ENCODE measurements around the gene PRKN.

The PRKN gene

DNA sequence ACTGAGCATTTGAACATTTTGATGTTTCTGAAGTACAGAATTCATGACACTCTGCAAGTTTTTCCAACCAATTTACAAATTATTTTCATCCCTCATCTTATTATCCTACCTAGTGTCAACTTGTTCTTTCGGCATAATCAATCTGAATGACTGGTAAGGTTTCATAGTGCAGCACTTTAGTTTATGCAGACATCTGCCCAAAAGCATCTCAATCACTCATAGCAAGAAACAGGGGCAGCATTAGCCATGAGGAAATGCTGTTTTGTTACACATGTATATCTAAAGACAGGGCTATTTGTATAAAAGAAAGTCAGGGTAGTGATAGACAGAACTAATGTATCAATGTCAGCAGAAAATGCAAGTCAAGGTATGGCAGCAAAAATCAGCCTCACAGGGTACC is 1075.6 kb downstream of the PRKN start:
- DNase-seq (no peak), ATAC-seq (ENCODE audit: insufficient read depth, low read depth) (no peak)
- Histone ChIP-seq H2AFZ (ENCODE audit: low read depth, low read length) (no peak overlapping the region), H3K27ac (ENCODE audit: low read length) (no peak overlapping the region), H3K9ac (ENCODE audit: low read depth, low read length) (no peak overlapping the region), H3K79me2 (ENCODE audit: insufficient read depth, low read length) (no peaks in the 10 kb centered on the region), H3K27me3 (ENCODE audit: insufficient read depth, low read length, poor library complexity) (no peaks in the 10 kb centered on the region), H4K20me1 (ENCODE audit: insufficient read depth, low read length) (no peaks in the 10 kb centered on the region), H3K4me1 (ENCODE audit: insufficient read depth, low read length) (no peaks in the 10 kb centered on the region), H3K4me2 (ENCODE audit: insufficient read depth, low read length) (no peak overlapping the region), H3K36me3 (ENCODE audit: insufficient read depth, low read length) (no peaks in the 10 kb centered on the region), H3K4me3 (ENCODE audit: low read depth in 1 of 2, low read length in 2 of 2) (no peak overlapping the region), H3K9me3 (ENCODE audit: insufficient read depth, low read length, severe bottlenecking) (no peaks in the 10 kb centered on the region)
- TF ChIP-seq, protein P1, sequence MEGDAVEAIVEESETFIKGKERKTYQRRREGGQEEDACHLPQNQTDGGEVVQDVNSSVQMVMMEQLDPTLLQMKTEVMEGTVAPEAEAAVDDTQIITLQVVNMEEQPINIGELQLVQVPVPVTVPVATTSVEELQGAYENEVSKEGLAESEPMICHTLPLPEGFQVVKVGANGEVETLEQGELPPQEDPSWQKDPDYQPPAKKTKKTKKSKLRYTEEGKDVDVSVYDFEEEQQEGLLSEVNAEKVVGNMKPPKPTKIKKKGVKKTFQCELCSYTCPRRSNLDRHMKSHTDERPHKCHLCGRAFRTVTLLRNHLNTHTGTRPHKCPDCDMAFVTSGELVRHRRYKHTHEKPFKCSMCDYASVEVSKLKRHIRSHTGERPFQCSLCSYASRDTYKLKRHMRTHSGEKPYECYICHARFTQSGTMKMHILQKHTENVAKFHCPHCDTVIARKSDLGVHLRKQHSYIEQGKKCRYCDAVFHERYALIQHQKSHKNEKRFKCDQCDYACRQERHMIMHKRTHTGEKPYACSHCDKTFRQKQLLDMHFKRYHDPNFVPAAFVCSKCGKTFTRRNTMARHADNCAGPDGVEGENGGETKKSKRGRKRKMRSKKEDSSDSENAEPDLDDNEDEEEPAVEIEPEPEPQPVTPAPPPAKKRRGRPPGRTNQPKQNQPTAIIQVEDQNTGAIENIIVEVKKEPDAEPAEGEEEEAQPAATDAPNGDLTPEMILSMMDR (IDR thresholded peaks at IDR 0.05; ENCODE audit: borderline replicate concordance, extremely low read depth, low read length, poor library complexity, severe bottlenecking), result no peak
- TF ChIP-seq EZH2 (IDR thresholded peaks at IDR 0.05; ENCODE audit: borderline replicate concordance, low read depth, low read length, severe bottlenecking), result no peak

DNA sequence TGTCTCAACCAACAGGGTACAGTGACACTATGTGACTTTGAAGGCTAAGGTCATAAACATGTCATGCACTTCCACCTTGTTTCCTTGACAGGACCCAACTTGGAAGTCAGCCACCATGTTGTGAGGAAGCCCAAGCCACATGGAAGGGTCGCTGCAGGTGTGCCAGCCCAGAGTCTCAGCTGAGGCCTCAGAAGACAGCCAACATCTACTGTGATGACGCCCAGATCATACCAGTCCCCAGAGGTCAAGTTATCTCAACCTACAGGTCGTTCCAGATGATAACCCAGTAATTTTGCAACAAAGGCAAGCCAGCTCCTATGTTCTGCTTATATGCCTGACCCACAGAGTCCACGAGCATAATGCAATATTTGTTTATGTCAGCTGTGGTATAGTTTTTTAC is 1077.7 kb downstream of the PRKN start:
- DNase-seq (no peak), ATAC-seq (ENCODE audit: insufficient read depth, low read depth) (no peak)
- no peaks in the 10 kb centered on the region for H4K20me1 ChIP-seq (ENCODE audit: insufficient read depth, low read length)
- no peaks in the 10 kb centered on the region for H3K4me1 ChIP-seq (ENCODE audit: insufficient read depth, low read length)
- no peak overlapping the region for H2AFZ ChIP-seq (ENCODE audit: low read depth, low read length)
- TF ChIP-seq, protein P1 (IDR thresholded peaks at IDR 0.05; ENCODE audit: borderline replicate concordance, extremely low read depth, low read length, poor library complexity, severe bottlenecking), result no peak
- no peak for TF ChIP-seq EZH2 (IDR thresholded peaks at IDR 0.05; ENCODE audit: borderline replicate concordance, low read depth, low read length, severe bottlenecking)
- no peaks in the 10 kb centered on the region for H3K9me3 ChIP-seq (ENCODE audit: insufficient read depth, low read length, severe bottlenecking)
- no peaks in the 10 kb centered on the region for H3K36me3 ChIP-seq (ENCODE audit: insufficient read depth, low read length)
- H3K9ac ChIP-seq (ENCODE audit: low read depth, low read length), result no peak overlapping the region
- H3K79me2 ChIP-seq (ENCODE audit: insufficient read depth, low read length), result no peaks in the 10 kb centered on the region
- no peak overlapping the region for H3K27ac ChIP-seq (ENCODE audit: low read length)
- no peak overlapping the region for H3K4me2 ChIP-seq (ENCODE audit: insufficient read depth, low read length)
- no peak overlapping the region for H3K4me3 ChIP-seq (ENCODE audit: low read depth in 1 of 2, low read length in 2 of 2)
- no peaks in the 10 kb centered on the region for H3K27me3 ChIP-seq (ENCODE audit: insufficient read depth, low read length, poor library complexity)

DNA sequence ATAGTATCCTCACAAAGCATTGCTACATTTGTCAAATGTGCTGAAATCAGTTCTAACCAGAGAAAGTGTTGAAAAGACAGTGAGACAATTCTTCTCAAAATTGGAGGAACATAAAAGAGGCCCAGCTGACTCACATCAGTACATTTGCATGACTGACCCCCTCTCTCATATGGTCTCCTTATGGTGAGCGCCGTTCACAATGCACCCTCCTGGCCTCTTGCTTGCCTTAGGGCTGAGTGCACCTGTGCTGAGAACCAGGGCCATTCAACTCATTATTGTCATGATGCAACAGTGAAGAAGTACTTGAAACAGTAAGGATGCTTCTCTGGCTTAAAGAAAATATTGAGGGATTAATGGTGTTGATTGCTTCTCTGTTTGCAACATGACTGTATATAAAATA is 1078.5 kb downstream of the PRKN start:
- ATAC-seq (ENCODE audit: insufficient read depth, low read depth) (no peak), DNase-seq (no peak)
- H2AFZ ChIP-seq (ENCODE audit: low read depth, low read length), result no peak overlapping the region
- no peak overlapping the region for H3K27ac ChIP-seq (ENCODE audit: low read length)
- no peak overlapping the region for H3K4me2 ChIP-seq (ENCODE audit: insufficient read depth, low read length)
- H3K9me3 ChIP-seq (ENCODE audit: insufficient read depth, low read length, severe bottlenecking), result no peaks in the 10 kb centered on the region
- H3K27me3 ChIP-seq (ENCODE audit: insufficient read depth, low read length, poor library complexity), result no peaks in the 10 kb centered on the region
- H3K36me3 ChIP-seq (ENCODE audit: insufficient read depth, low read length), result no peaks in the 10 kb centered on the region
- no peak overlapping the region for H3K9ac ChIP-seq (ENCODE audit: low read depth, low read length)
- no peaks in the 10 kb centered on the region for H4K20me1 ChIP-seq (ENCODE audit: insufficient read depth, low read length)
- TF ChIP-seq, protein P1 (IDR thresholded peaks at IDR 0.05; ENCODE audit: borderline replicate concordance, extremely low read depth, low read length, poor library complexity, severe bottlenecking), result no peak
- no peak for TF ChIP-seq EZH2 (IDR thresholded peaks at IDR 0.05; ENCODE audit: borderline replicate concordance, low read depth, low read length, severe bottlenecking)
- H3K4me3 ChIP-seq (ENCODE audit: low read depth in 1 of 2, low read length in 2 of 2), result no peak overlapping the region
- H3K4me1 ChIP-seq (ENCODE audit: insufficient read depth, low read length), result no peaks in the 10 kb centered on the region
- H3K79me2 ChIP-seq (ENCODE audit: insufficient read depth, low read length), result no peaks in the 10 kb centered on the region

DNA sequence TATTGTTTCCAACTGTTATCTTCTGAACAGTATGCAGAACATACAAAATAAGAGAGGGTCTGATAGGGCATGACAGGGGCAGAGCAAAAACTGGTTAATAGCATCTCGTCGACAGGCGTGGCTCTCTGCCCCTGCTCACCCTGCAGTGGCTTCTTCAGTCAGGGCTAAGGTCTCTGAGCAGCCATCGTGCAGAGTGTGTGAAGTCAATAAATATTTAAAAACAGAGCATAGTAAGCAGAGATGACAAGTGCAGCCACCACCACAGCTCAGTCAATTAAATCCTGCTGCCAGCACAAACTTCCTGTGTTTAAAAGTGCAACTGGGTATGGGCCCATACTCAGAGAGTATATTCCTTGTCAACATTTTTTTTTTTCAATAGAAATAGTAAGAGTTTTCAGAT is 1080.3 kb downstream of the PRKN start:
- Histone ChIP-seq H3K36me3 (ENCODE audit: insufficient read depth, low read length) (no peaks in the 10 kb centered on the region), H3K4me3 (ENCODE audit: low read depth in 1 of 2, low read length in 2 of 2) (no peak overlapping the region), H3K4me1 (ENCODE audit: insufficient read depth, low read length) (no peaks in the 10 kb centered on the region), H2AFZ (ENCODE audit: low read depth, low read length) (no peak overlapping the region), H3K79me2 (ENCODE audit: insufficient read depth, low read length) (no peaks in the 10 kb centered on the region), H4K20me1 (ENCODE audit: insufficient read depth, low read length) (no peaks in the 10 kb centered on the region), H3K4me2 (ENCODE audit: insufficient read depth, low read length) (no peak overlapping the region), H3K9me3 (ENCODE audit: insufficient read depth, low read length, severe bottlenecking) (no peaks in the 10 kb centered on the region), H3K27me3 (ENCODE audit: insufficient read depth, low read length, poor library complexity) (no peaks in the 10 kb centered on the region), H3K9ac (ENCODE audit: low read depth, low read length) (no peak overlapping the region), H3K27ac (ENCODE audit: low read length) (no peak overlapping the region)
- no peak for TF ChIP-seq EZH2 (IDR thresholded peaks at IDR 0.05; ENCODE audit: borderline replicate concordance, low read depth, low read length, severe bottlenecking)
- TF ChIP-seq, protein P1 (IDR thresholded peaks at IDR 0.05; ENCODE audit: borderline replicate concordance, extremely low read depth, low read length, poor library complexity, severe bottlenecking), result no peak
- no peak for ATAC-seq (ENCODE audit: insufficient read depth, low read depth)
- DNase-seq, result no peak

All from DND-41 (cell line).